ENCODE measurements around the gene HLA-DRB5.
"Not testable (repeated sequence)": the region's sequence is repeated elsewhere in the genome, so short reads cannot be mapped to it uniquely, and the experiment has no call there.

Gene HLA-DRB5

GRCh38 chr6:32517654-32518445, 12.2 kb downstream of the HLA-DRB5 start:
- DNase-seq (ENCODE audit: low read depth in 1 of 2, low spot score in 1 of 2): no peak

GRCh38 chr6:32501016-32501415, 29.1 kb downstream of the HLA-DRB5 start:
- DNase-seq (ENCODE audit: low read depth in 1 of 2, low spot score in 1 of 2): no peak

DNA sequence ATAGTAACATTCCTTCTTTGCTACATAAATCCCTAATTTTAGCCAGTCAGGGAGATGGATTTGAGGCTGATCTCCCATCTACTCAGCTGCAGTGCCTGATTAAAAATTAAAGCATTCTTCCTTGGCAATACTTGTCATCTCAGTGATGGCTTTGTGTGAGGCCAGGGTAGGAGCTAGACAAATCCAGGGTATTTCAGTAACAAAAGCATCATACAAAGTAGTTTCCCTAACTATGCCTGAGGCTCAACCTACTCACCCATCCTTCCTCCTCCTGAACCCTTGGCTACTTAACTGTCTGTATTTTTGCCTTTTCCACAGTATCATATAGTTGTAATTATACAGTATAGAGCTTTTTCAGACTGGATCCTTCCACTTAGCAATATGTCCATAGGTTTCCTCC, 37.7 kb downstream of the HLA-DRB5 start:
- DNase-seq (ENCODE audit: low read depth in 1 of 2, low spot score in 1 of 2): no peak

DNA sequence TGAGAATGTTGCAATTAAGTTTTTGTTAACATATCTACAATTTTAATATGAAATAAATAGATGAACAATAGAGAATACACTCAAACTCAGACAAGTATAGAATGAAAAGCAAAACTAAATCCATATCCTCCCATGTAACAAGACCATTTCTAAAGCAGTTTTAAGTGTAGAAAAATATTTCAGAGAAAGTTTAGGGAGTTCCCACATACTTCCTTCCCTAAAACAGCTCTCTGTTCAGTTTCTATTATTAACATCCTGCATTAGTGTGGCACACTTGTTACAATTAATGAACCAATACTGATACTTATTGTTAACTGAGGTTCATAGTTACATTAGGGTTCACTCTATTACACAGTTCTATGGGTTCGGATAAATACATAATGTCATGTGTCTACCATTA, 38.4 kb downstream of the HLA-DRB5 start:
- no peak for DNase-seq (ENCODE audit: low read depth in 1 of 2, low spot score in 1 of 2)

- no peak for DNase-seq (ENCODE audit: low read depth in 1 of 2, low spot score in 1 of 2)
Measured at GRCh38 chr6:32488083-32488482, 42.0 kb downstream of the HLA-DRB5 start.

DNA sequence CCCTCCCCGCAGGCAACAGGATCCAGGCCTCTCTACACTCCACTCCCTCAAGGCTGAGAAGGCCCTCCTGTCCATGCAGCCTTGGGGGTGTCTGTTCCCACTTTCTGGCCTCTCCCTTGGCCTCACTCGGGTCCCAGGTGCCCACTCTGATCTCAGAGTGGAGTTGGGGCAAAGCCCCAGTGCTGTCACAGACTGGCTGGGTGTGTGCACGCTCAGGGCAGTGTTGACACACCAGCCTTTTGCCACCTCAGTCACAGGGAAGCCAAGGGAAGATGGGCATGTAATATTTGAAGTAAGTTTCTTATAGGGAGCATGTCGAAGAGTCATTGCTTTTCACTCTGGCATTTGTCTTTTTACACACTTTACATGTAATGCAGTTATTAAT, 45.5 kb downstream of the HLA-DRB5 start:
- no peak for DNase-seq (ENCODE audit: low read depth in 1 of 2, low spot score in 1 of 2)

GRCh38 chr6:32483968-32484613, 46.0 kb downstream of the HLA-DRB5 start:
- DNase-seq (ENCODE audit: low read depth in 1 of 2, low spot score in 1 of 2): no peak

GRCh38 chr6:32475392-32476206, 54.5 kb downstream of the HLA-DRB5 start:
- DNase-seq (ENCODE audit: low read depth in 1 of 2, low spot score in 1 of 2): no peak

GRCh38 chr6:32473376-32474348, 56.4 kb downstream of the HLA-DRB5 start:
- DNase-seq (ENCODE audit: low read depth in 1 of 2, low spot score in 1 of 2): not testable (repeated sequence)

- DNase-seq (ENCODE audit: low read depth in 1 of 2, low spot score in 1 of 2): no peak
Measured at GRCh38 chr6:32472781-32473375, 57.2 kb downstream of the HLA-DRB5 start.

GRCh38 chr6:32467743-32468503, 62.2 kb downstream of the HLA-DRB5 start:
- DNase-seq (ENCODE audit: low read depth in 1 of 2, low spot score in 1 of 2): not testable (repeated sequence)

All from activated T-helper 1 cell treated with anti-CD3 and anti-CD28 coated beads, Interleukin-2, amount 50 U/mL, for 16 hours (primary cell).